Activated T-cell treated with anti-CD3 and anti-CD28 coated beads, Interleukin-2, amount 50 U/mL, for 1 hour (primary cell): ENCODE measurements around the gene KIRREL3.
"Not testable (repeated sequence)": the region's sequence is repeated elsewhere in the genome, so short reads cannot be mapped to it uniquely, and the experiment has no call there.

Experiments used
- DNase-seq: peaks from one replicate; pipeline ENCODE4 v3.0.0-alpha.2; 2020

Gene KIRREL3

GRCh38 chr11:126391286-126391954 is 609.1 kb downstream of the KIRREL3 start:
- no peak for DNase-seq

DNA sequence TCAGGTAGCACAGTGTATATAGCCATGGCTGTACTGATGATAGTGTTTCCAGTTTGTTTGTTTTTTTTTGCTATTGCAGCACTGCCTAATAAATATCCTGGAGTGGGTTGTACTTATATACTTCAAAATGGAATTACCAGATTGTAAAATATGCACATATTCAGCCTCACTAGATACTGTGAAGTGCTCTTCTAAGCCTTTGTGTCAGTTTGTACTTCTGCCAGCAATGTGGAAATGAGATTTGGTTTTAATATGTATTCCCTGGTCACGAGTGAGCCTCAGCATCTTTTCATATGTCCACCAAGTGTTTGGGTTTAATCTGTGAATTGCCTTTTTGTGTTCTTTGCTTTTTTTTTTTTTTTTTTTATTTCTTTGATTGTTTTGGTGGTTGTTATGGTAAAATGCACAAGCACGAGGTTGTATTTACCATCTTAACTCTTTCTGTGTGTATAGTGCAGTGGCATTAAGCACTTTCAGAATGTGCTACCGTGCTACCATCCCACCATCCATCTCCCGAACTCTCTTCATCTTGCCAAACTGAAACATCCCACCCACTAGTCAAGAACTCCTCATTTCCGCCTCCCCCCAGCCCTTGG is 610.2 kb downstream of the KIRREL3 start:
- DNase-seq = no peak

GRCh38 chr11:126387857-126388256 is 612.7 kb downstream of the KIRREL3 start:
- DNase-seq = no peak

- not testable (repeated sequence) for DNase-seq
Measured at GRCh38 chr11:126386729-126387071, 613.9 kb downstream of the KIRREL3 start.

- no peak for DNase-seq
Measured at GRCh38 chr11:126385991-126386728, 614.4 kb downstream of the KIRREL3 start.

DNA sequence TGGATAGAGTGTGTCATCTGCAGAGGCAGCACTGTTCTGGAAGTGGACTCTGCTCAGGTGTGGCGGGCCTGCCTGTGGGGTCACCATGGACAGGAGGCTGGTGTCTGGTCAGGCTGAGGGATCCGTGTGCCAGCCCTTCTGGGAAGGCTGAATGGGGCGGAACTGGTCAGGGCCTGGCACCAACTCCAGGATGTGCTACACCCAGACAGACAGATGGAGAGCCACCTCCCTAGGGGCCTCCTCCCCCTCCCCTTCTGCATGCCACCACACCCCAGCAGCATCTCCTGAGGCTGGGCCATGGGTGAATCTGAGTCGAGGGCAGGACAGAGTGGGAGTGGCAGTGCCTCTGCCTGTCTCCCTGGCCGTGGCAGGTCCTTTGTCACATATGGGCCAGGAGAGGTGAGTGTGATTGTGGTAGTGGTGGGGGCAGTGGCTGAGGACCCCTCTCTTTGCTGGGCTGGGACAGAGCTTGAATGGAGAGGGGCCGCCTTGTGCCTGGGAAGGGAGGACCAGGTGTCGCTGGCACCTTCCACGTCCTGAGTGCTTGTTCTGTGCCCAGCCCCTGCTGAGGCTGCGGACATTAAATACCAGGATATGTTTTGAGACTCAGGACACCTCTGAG is 616.0 kb downstream of the KIRREL3 start:
- DNase-seq = no peak

DNA sequence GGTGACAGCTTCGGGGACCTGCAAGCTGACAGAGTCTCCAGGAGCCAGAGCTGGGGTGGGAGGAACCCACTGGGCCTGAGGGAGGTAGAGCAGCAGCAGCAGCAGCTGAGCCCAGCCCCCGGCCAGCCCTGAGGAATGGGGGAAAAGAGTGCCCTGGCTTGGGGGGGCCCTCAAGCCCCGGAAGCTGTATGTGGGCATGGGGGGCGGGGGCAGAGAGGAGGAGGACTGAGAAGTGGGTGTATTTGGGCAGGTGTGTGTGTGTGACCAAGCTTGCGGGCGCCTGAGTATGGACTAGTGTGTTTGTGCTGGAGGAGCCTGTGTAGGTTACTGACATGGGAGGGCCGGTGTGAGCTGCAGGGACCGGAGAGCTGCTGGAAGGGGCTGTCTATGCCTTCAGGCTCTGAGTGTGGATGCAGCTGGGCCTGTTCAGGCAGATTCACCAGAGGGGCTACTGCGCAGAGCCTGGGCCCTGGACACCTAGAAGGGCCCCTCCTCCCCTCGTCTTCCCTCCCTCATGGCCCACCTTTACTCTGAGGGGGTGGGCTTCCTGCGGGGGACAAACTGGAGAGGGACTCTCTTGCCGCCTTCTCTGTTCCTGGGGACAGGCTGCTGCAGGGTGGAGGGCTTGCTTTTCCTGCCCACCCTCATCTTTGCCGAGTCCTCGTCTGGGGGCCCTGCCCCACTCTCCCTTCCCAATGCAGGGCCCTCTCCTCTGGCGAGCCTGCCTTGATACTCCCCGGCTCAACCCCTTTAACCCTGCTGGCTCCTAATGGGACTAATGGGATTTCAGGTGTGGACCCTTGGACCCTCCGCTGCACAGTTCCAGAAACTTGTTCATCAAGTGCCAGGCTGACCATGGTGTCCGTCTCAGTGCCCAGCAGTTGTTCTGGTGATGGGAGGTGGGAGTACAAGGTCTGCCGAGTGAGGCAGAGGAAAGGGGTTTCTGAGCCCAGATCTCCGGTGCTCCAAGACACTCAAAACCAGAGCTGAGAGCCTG is 616.9 kb downstream of the KIRREL3 start:
- no peak for DNase-seq

GRCh38 chr11:126382641-126383040 is 617.9 kb downstream of the KIRREL3 start:
- not testable (repeated sequence) for DNase-seq

DNA sequence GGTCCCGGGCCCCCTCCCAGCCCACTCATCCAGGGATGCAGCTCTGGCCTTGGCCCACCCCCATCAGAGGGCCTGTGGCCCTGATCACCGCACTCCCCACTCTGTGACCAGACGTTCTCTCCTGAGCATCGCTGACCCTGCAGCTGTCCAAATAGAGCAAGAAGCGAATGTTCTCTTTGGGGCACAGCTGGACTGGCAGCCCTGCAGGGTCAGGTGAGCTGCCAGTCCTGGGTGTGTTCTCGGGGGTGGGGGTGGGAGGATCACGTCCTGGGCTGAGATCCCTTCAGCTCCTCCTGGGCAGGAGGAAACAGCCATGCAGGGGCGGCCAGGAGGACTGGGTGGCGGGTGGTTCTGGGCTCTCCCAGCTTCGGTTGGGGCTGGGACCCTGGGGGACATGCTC is 618.6 kb downstream of the KIRREL3 start:
- not testable (repeated sequence) for DNase-seq

- no peak for DNase-seq
Measured at GRCh38 chr11:126380909-126381308, 619.7 kb downstream of the KIRREL3 start.

GRCh38 chr11:126378763-126379162 is 621.8 kb downstream of the KIRREL3 start:
- DNase-seq = no peak

GRCh38 chr11:126375726-126376125 is 624.8 kb downstream of the KIRREL3 start:
- no peak for DNase-seq

DNA sequence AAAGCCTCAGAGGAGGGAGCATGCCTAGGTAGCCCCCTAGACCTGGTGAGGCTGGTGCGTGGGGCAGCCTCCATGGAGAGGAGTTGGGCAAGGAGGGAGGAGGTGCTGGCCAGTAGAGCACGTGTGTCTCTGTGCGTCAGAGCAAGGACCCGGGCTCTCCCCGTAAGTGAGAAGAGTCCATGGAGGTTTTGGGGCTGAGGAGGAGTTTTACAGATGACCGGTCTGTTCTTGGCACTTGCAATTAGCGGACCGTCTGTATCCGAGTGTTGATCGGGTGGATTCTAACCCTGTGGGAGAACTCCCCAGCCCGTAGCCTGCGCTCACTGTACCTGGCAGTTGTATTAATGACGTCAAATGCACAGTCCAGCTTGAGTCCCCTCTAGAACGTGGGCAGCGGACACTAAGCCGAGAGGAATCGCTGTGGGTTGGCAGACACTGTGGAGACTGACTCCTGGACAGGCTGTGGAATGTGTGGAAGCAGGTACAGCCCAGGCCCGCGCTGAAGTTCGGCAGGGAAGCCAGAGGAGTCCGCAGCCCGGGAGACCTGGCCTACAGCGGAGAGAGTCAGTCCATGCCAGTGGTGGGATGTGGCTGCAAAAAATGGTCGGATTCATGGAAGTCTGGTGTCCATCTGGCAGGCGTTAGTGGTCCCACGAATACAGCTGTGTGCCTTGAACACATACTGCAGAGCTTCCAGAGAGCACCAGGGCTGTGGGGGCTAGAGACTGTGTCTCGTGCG is 625.8 kb downstream of the KIRREL3 start:
- not testable (repeated sequence) for DNase-seq

DNA sequence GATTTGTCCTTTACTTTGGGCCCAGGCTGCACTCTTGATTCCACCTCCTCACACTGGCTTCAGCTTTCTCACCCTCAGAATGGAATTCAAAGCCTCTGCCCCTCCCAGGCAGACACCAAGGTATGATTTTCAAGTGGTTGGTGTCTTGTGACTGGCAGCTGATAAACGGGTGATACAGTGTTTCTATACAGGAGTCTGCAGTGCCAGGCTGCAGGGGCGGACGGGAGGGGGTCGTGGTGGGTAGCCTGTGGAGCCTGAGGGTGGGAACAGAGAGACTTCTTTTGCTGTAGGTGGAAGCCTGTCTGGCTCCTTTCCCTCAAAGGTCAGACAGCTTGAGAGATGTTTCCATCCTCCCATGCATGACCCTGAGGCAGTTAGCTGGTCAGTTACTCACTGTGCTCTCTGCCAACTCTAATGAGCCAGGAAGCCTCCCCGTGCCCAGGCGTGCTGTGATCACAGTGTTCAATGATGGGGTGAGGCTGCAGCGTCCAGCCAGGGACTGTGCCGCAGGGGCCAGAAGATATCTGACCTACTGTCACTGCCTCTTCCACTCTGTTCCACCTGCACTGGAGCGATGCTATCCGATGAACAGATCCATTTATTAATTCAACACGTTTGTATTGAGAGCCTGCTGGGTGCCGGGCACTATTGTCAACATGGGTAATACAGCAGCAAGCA is 627.0 kb downstream of the KIRREL3 start:
- DNase-seq = not testable (repeated sequence)
